ENCODE measurements around the gene CD8B.
"Not testable (repeated sequence)": the region's sequence is repeated elsewhere in the genome, so short reads cannot be mapped to it uniquely, and the experiment has no call there.

- not testable (repeated sequence) for TF ChIP-seq POLR2A, CTCF (IDR thresholded peaks at IDR 0.05)
Observed at GRCh38 chr2:86842607-86843234, 19.0 kb downstream of the CD8B start.
